Ectodermal cell (in vitro differentiated cells): ENCODE measurements around the gene KIF25.
A peak's percentile ranks its signal among the peaks of the same experiment; 100 is the strongest.

Source experiments
- H3K27ac ChIP-seq: 2 replicates; pipeline ENCODE4 v1.7.0; 2013; ENCODE audit warnings: mild to moderate bottlenecking, low read depth, low read length; ENCODE audit not compliant: insufficient read depth, poor library complexity, severe bottlenecking
- H3K27me3 ChIP-seq: 2 replicates; pipeline ENCODE4 v1.7.0; 2013; ENCODE audit warnings: mild to moderate bottlenecking, low read length; ENCODE audit not compliant: insufficient read depth, control insufficient read depth, poor library complexity, severe bottlenecking
- H3K36me3 ChIP-seq: one replicate; pipeline ENCODE4 v1.7.0; 2013; ENCODE audit warnings: low read length; ENCODE audit not compliant: control insufficient read depth, insufficient read depth
- H3K4me1 ChIP-seq: one replicate; pipeline ENCODE4 v1.7.0; 2013; ENCODE audit warnings: low read length; ENCODE audit not compliant: control insufficient read depth, insufficient read depth
- H3K4me3 ChIP-seq: 2 replicates; pipeline ENCODE4 v1.7.0; 2013; ENCODE audit warnings: low read depth, low read length, control low read depth; ENCODE audit not compliant: insufficient read depth
- H3K9me3 ChIP-seq: 2 replicates; pipeline ENCODE4 v1.7.0; 2013; ENCODE audit warnings: mild to moderate bottlenecking, low read length, moderate library complexity; ENCODE audit not compliant: control insufficient read depth
- WGBS, 2 experiments: methylation state at CpG; one replicate each; pipeline ENCODE4 v1.1.7; 2013; ENCODE audit warnings: missing lambda C conversion rate in 2 of 2; 5-methylcytosine and 5-hydroxymethylcytosine counted together

The KIF25 gene

GRCh38 chr6:168035098-168035660, 37.7 kb downstream of the KIF25 start:
- H3K27me3 ChIP-seq = no peaks in the 10 kb centered on the region
- H3K27ac ChIP-seq = no peak overlapping the region
- 6% methylated on average over 45 of the region's 45 CpGs for WGBS, 2 experiments
- H3K4me1 ChIP-seq = peaks cover 9% of the 10 kb centered on the region
- peaks cover 6% of the 10 kb centered on the region for H3K9me3 ChIP-seq
- peak overlapping the region; percentile 28 for H3K4me3 ChIP-seq
- peaks cover 6% of the 10 kb centered on the region for H3K36me3 ChIP-seq

GRCh38 chr6:168035661-168036545, 38.4 kb downstream of the KIF25 start:
- H3K27me3 ChIP-seq = no peaks in the 10 kb centered on the region
- peaks cover 9% of the 10 kb centered on the region for H3K4me1 ChIP-seq
- no peak overlapping the region for H3K27ac ChIP-seq
- H3K4me3 ChIP-seq = peak overlapping the region; percentile 28
- 33 to 36% methylated on average over 29 of the region's 29 CpGs for WGBS, 2 experiments
- peaks cover 6% of the 10 kb centered on the region for H3K36me3 ChIP-seq
- peaks cover 9% of the 10 kb centered on the region for H3K9me3 ChIP-seq

- H3K27me3 ChIP-seq = no peaks in the 10 kb centered on the region
- WGBS, 2 experiments = 42 to 49% methylated on average over 6 of the region's 6 CpGs
- peaks cover 6% of the 10 kb centered on the region for H3K36me3 ChIP-seq
- H3K4me1 ChIP-seq = peaks cover 5% of the 10 kb centered on the region
- H3K9me3 ChIP-seq = peaks cover 9% of the 10 kb centered on the region
- no peak overlapping the region for H3K27ac ChIP-seq
- H3K4me3 ChIP-seq = no peak overlapping the region
Measured at GRCh38 chr6:168037242-168037641, 39.8 kb downstream of the KIF25 start.

GRCh38 chr6:168037856-168038255, 40.4 kb downstream of the KIF25 start:
- 93 to 95% methylated on average over 5 of the region's 5 CpGs for WGBS, 2 experiments
- Histone ChIP-seq H3K9me3 (peaks cover 9% of the 10 kb centered on the region), H3K4me1 (no peaks in the 10 kb centered on the region), H3K27ac (no peak overlapping the region), H3K36me3 (peaks cover 6% of the 10 kb centered on the region), H3K4me3 (no peak overlapping the region), H3K27me3 (no peaks in the 10 kb centered on the region)

DNA sequence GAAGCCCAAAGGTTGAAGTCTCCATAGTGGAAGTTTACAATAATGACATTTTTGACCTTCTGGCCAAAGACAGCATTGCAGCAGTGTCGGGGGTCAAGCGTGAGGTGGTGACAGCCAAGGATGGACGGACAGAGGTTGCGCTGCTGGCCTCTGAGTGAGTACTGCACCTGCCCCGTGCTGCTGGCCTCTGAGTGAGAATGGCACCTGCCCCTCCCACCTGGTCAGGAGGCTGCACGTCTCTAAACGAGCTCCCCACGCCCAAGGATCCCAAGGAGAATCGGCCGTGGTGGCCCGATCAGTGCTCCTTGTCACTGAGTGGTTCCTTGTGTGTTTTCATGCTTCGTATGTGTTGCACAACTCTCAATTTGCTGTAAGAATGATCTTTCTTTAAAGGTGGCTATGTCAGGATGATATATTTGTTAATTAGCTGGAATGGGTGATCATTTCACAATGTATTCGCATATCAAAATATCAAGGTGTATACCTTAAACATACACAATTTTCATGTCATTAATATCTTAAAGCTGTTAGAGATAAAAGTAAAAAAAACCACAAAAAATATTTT, 41.2 kb downstream of the KIF25 start:
- Histone ChIP-seq H3K27ac (no peak overlapping the region), H3K4me3 (no peak overlapping the region), H3K27me3 (no peaks in the 10 kb centered on the region), H3K36me3 (peaks cover 6% of the 10 kb centered on the region), H3K9me3 (peaks cover 9% of the 10 kb centered on the region), H3K4me1 (no peaks in the 10 kb centered on the region)
- 95 to 96% methylated on average over 12 of the region's 13 CpGs for WGBS, 2 experiments

- Histone ChIP-seq H3K4me1 (no peaks in the 10 kb centered on the region), H3K27ac (no peak overlapping the region), H3K9me3 (peaks cover 9% of the 10 kb centered on the region), H3K36me3 (peaks cover 6% of the 10 kb centered on the region), H3K4me3 (no peak overlapping the region), H3K27me3 (no peaks in the 10 kb centered on the region)
- WGBS, 2 experiments = 93 to 98% methylated on average over 3 to 4 of the region's 4 CpGs
Measured at GRCh38 chr6:168039301-168039700, 41.8 kb downstream of the KIF25 start.

- Histone ChIP-seq H3K36me3 (peaks cover 6% of the 10 kb centered on the region), H3K4me3 (no peak overlapping the region), H3K4me1 (no peaks in the 10 kb centered on the region), H3K27ac (no peak overlapping the region), H3K9me3 (peaks cover 9% of the 10 kb centered on the region), H3K27me3 (no peaks in the 10 kb centered on the region)
- 88 to 89% methylated on average over 13 of the region's 13 CpGs for WGBS, 2 experiments
Measured at GRCh38 chr6:168039849-168040248, 42.4 kb downstream of the KIF25 start.

GRCh38 chr6:168040856-168041496, 43.5 kb downstream of the KIF25 start:
- 94 to 96% methylated on average over 11 to 15 of the region's 15 CpGs for WGBS, 2 experiments
- H3K27ac ChIP-seq = no peak overlapping the region
- H3K4me3 ChIP-seq = no peak overlapping the region

DNA sequence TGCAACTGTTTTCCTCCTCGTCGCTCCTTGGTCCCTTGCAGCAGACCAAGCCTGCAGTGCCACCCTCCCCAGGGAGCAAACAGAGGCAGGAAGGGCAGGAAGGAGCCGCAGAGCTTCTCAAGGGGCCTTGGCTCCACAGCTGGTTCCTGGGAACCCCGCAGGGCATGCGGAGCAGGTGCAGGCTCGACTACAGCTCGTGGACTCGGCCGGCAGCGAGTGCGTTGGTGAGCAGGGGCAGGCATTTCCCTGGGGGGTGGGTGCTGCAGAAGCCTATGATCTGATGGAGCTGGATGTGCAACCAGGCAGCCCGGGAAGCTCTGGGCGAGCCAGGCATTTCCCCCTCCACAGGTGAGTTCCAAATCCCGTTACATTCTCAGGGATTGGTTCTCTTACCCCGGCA, 44.5 kb downstream of the KIF25 start:
- 89 to 91% methylated on average over 15 of the region's 15 CpGs for WGBS, 2 experiments
- H3K9me3 ChIP-seq = peaks cover 9% of the 10 kb centered on the region

More at GRCh38 chr6:168040856-168041496, 43.5 kb downstream of the KIF25 start:
- peaks cover 9% of the 10 kb centered on the region for H3K9me3 ChIP-seq
- peaks cover 6% of the 10 kb centered on the region for H3K36me3 ChIP-seq
- no peaks in the 10 kb centered on the region for H3K27me3 ChIP-seq
- H3K4me1 ChIP-seq = no peaks in the 10 kb centered on the region

More for the DNA sequence above, 44.5 kb downstream of the KIF25 start:
- no peak overlapping the region for H3K27ac ChIP-seq
- no peak overlapping the region for H3K4me3 ChIP-seq
- H3K36me3 ChIP-seq = peaks cover 6% of the 10 kb centered on the region
- no peaks in the 10 kb centered on the region for H3K4me1 ChIP-seq
- no peaks in the 10 kb centered on the region for H3K27me3 ChIP-seq
